ENCODE data around the gene AKR1A1. TPM values are rescaled to one million over a fixed set of nuclear protein-coding genes. Genes with fewer than 3 reads are reported as not detected.
A peak's percentile ranks its signal among the peaks of the same experiment; 100 is the strongest.

AKR1A1 gene
- total RNA-seq, 1 experiment from 2014 or later: 49.8 TPM

GRCh38 chr1:45541193-45541592 lies 9.4 kb upstream of the AKR1A1 start:
- H3K27me3 ChIP-seq (replicated peaks): no peaks in the 10 kb centered on the region
- H3K4me1 ChIP-seq (replicated peaks): no peaks in the 10 kb centered on the region
- no peaks in the 10 kb centered on the region for H3K9me3 ChIP-seq (replicated peaks)
- H3K36me3 ChIP-seq: no peaks in the 10 kb centered on the region
- no peak for DNase-seq (ENCODE audit: low read depth in 1 of 2, low spot score in 2 of 2)
- H3K27ac ChIP-seq: no peak overlapping the region
- H3K4me3 ChIP-seq: no peak overlapping the region

- H3K36me3 ChIP-seq: no peaks in the 10 kb centered on the region
- no peaks in the 10 kb centered on the region for H3K27me3 ChIP-seq (replicated peaks)
- H3K4me3 ChIP-seq: no peak overlapping the region
- DNase-seq (ENCODE audit: low read depth in 1 of 2, low spot score in 2 of 2): no peak
- no peaks in the 10 kb centered on the region for H3K4me1 ChIP-seq (replicated peaks)
- H3K27ac ChIP-seq: no peak overlapping the region
- no peaks in the 10 kb centered on the region for H3K9me3 ChIP-seq (replicated peaks)
Observed at GRCh38 chr1:45542591-45542990, 8.0 kb upstream of the AKR1A1 start.

- Histone ChIP-seq H3K4me1 (replicated peaks) (no peaks in the 10 kb centered on the region), H3K9me3 (replicated peaks) (no peaks in the 10 kb centered on the region), H3K27ac (no peak overlapping the region), H3K27me3 (replicated peaks) (no peaks in the 10 kb centered on the region), H3K4me3 (no peak overlapping the region), H3K36me3 (no peaks in the 10 kb centered on the region)
- no peak for DNase-seq (ENCODE audit: low read depth in 1 of 2, low spot score in 2 of 2)
Observed at GRCh38 chr1:45543581-45544417, 6.8 kb upstream of the AKR1A1 start.

DNA sequence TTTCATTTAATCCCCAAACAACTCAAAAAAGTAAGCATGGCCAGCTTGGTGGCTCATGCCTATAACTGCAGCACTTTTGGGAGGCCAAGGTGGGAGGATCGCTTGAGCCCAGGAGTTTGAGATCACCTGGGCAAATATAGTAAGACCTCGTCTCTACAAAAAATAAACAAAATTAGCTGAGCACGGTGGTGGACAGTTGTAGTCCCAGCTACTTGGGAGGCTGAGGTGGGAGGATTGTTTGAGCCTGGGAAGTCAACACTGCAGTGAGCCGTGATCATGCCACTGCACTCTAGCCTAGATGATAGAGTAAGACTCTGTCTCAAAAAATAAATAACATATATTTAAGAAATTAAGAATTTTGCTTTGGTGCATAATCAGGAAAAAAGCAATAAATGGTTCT lies 6.1 kb upstream of the AKR1A1 start:
- no peak overlapping the region for H3K4me3 ChIP-seq
- H3K9me3 ChIP-seq (replicated peaks): no peaks in the 10 kb centered on the region
- H3K27me3 ChIP-seq (replicated peaks): no peaks in the 10 kb centered on the region
- no peaks in the 10 kb centered on the region for H3K4me1 ChIP-seq (replicated peaks)
- no peak overlapping the region for H3K27ac ChIP-seq
- no peak for DNase-seq (ENCODE audit: low read depth in 1 of 2, low spot score in 2 of 2)
- H3K36me3 ChIP-seq: no peaks in the 10 kb centered on the region

GRCh38 chr1:45545019-45545493 lies 5.6 kb upstream of the AKR1A1 start:
- DNase-seq (ENCODE audit: low read depth in 1 of 2, low spot score in 2 of 2): no peak

DNA sequence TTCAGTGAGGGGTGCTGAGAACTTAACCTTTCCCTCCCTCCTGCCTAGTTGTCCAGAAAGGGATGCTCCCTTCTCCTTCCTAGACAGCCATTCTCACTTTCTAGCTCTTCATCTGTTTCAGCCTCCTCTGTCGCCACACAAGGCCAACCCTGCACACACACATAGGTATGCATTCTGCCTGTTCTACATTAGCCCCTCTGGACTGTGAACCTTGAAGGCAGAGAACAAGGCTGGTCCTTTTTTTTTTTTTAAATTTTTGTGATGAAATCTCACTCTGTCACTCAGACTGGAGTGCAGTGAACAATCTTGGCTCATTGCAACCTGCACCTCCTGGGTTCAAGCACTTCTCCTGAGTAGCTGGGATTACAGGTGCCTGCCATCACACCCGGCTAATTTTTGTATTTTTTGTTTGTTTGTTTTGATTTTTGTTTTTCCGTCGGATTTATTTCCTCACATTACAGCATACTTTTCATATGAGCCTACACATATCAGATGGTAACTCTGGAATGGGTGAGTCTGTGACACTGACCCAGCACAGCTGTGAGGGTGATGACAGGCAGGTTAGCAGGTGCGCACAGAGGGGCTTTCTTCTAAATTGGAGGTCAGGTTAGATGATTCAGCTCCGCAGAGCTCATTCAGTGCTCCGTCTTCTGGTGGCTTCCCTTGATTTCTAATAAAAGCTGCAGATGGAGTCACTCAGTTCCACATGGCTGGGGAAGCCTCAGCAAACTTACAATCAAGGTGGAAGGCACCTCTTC lies 4.9 kb upstream of the AKR1A1 start:
- no peaks in the 10 kb centered on the region for H3K9me3 ChIP-seq (replicated peaks)
- no peak overlapping the region for H3K27ac ChIP-seq
- H3K4me1 ChIP-seq (replicated peaks): peaks cover 7% of the 10 kb centered on the region
- DNase-seq (ENCODE audit: low read depth in 1 of 2, low spot score in 2 of 2): no peak
- H3K4me3 ChIP-seq: no peak overlapping the region
- no peaks in the 10 kb centered on the region for H3K27me3 ChIP-seq (replicated peaks)
- no peaks in the 10 kb centered on the region for H3K36me3 ChIP-seq

More at GRCh38 chr1:45545019-45545493, 5.6 kb upstream of the AKR1A1 start:
- H3K27ac ChIP-seq: no peak overlapping the region
- H3K27me3 ChIP-seq (replicated peaks): no peaks in the 10 kb centered on the region
- H3K9me3 ChIP-seq (replicated peaks): no peaks in the 10 kb centered on the region
- H3K4me1 ChIP-seq (replicated peaks): peaks cover 2% of the 10 kb centered on the region; the same call in 1 of the 2 replicates
- no peak overlapping the region for H3K4me3 ChIP-seq
- H3K36me3 ChIP-seq: no peaks in the 10 kb centered on the region

- Histone ChIP-seq H3K4me3 (peak overlapping the region; percentile 54), H3K27ac (no peak overlapping the region), H3K27me3 (replicated peaks) (no peaks in the 10 kb centered on the region), H3K4me1 (replicated peaks) (peaks cover 11% of the 10 kb centered on the region), H3K36me3 (peaks cover 27% of the 10 kb centered on the region), H3K9me3 (replicated peaks) (no peaks in the 10 kb centered on the region; the same call in 1 of the 2 replicates)
- no peak for DNase-seq (ENCODE audit: low read depth in 1 of 2, low spot score in 2 of 2)
Observed at GRCh38 chr1:45551684-45552083, 1.1 kb downstream of the AKR1A1 start.

DNA sequence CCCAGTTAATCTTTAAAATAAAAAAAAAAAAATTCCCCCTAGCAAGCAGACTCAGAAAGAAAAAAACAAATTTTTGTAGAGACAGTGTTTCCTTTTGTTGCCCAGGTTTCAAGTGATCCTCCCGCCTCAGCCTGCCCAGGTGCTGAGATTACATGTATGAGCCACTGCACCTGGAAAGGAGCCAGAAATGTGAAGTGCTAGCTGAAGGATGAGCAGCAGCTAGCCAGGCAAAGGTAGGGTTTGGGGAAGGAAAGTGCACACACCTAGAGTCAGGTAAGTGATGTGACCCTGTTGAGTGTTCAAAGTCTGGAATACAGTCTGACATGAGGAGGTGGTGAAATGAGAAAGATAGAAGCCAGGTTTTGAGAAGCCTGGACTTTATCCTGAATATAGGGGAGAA lies 1.7 kb downstream of the AKR1A1 start:
- Histone ChIP-seq H3K27ac (no peak overlapping the region), H3K9me3 (replicated peaks) (no peaks in the 10 kb centered on the region; the same call in 1 of the 2 replicates), H3K4me3 (no peak overlapping the region), H3K27me3 (replicated peaks) (no peaks in the 10 kb centered on the region), H3K36me3 (peaks cover 32% of the 10 kb centered on the region), H3K4me1 (replicated peaks) (peaks cover 11% of the 10 kb centered on the region)
- DNase-seq (ENCODE audit: low read depth in 1 of 2, low spot score in 2 of 2): no peak

GRCh38 chr1:45554198-45554597 lies 3.6 kb downstream of the AKR1A1 start:
- no peaks in the 10 kb centered on the region for H3K27me3 ChIP-seq (replicated peaks)
- no peak overlapping the region for H3K27ac ChIP-seq
- DNase-seq (ENCODE audit: low read depth in 1 of 2, low spot score in 2 of 2): no peak
- H3K9me3 ChIP-seq (replicated peaks): no peaks in the 10 kb centered on the region; the same call in 1 of the 2 replicates
- H3K36me3 ChIP-seq: peaks cover 42% of the 10 kb centered on the region
- no peak overlapping the region for H3K4me3 ChIP-seq
- peaks cover 11% of the 10 kb centered on the region for H3K4me1 ChIP-seq (replicated peaks)

DNA sequence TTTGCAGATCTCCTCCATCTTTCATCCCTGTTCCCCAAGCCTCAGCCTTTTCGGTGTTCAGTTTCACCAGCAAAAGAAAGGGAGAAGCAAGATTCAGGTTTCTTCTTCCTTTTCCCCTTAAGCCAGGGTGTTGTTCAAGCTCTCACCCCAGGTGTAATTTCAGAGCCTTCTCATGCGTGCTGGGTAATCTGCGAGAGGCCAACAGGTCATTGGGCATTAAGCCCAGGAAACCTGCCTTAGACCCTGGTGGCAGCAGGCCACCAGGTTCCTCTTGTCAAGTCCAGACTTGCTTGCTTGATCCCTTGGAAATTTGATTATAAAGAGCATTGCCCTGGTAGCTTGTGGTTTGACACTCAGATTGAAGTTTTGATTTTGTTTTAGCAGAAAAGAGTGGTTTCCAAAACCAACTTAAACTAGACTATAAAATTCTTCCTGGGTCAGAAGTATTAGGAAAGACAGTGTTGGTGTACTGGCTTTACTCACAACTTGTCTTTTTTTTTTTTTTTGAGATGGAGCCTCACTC lies 6.9 kb downstream of the AKR1A1 start:
- Histone ChIP-seq H3K27me3 (replicated peaks) (no peaks in the 10 kb centered on the region), H3K4me1 (replicated peaks) (no peaks in the 10 kb centered on the region), H3K27ac (no peak overlapping the region), H3K9me3 (replicated peaks) (no peaks in the 10 kb centered on the region; the same call in 1 of the 2 replicates), H3K4me3 (no peak overlapping the region), H3K36me3 (peaks cover 48% of the 10 kb centered on the region)
- no peak for DNase-seq (ENCODE audit: low read depth in 1 of 2, low spot score in 2 of 2)

DNA sequence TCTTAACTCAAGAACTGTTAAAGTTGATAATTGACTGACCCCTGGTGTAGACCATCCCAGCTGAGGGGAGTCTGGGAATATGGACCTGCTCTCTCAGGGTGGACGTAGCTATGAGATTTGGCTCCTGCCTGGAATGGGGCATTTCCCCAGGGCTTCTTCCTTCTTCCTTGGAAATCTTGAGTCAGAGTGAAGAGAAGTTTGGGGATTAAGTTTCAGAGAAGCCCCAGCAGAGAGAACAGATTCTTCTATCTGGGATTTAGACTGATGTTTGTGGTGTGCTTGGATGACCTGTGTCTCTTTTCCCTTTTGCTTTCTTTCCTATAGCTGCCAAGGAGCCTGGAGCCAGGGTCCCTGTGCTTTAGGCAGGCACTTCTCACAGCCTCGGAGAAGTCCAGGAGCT lies 13.2 kb downstream of the AKR1A1 start:
- Histone ChIP-seq H3K4me3 (no peak overlapping the region), H3K27me3 (replicated peaks) (no peaks in the 10 kb centered on the region), H3K4me1 (replicated peaks) (no peaks in the 10 kb centered on the region), H3K9me3 (replicated peaks) (no peaks in the 10 kb centered on the region), H3K36me3 (peaks cover 44% of the 10 kb centered on the region), H3K27ac (no peak overlapping the region)
- no peak for DNase-seq (ENCODE audit: low read depth in 1 of 2, low spot score in 2 of 2)

GRCh38 chr1:45566722-45567121 lies 16.1 kb downstream of the AKR1A1 start:
- no peak for DNase-seq (ENCODE audit: low read depth in 1 of 2, low spot score in 2 of 2)
- no peak overlapping the region for H3K27ac ChIP-seq
- no peaks in the 10 kb centered on the region for H3K4me1 ChIP-seq (replicated peaks)
- H3K4me3 ChIP-seq: no peak overlapping the region
- no peaks in the 10 kb centered on the region for H3K27me3 ChIP-seq (replicated peaks)
- peaks cover 57% of the 10 kb centered on the region for H3K36me3 ChIP-seq
- no peaks in the 10 kb centered on the region for H3K9me3 ChIP-seq (replicated peaks)

DNA sequence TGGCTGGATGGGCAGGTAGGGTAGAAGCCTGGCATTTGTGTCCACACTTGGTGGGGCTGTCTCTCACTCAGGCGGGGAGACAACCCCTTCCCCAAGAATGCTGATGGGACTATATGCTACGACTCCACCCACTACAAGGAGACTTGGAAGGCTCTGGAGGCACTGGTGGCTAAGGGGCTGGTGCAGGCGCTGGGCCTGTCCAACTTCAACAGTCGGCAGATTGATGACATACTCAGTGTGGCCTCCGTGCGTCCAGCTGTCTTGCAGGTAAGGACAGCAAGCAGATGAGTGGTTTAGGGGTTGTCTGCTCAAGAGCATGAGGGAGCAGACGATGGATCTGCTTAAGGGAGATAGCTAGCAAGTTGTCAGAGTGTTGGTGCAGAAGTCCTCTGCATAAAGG lies 17.3 kb downstream of the AKR1A1 start:
- Histone ChIP-seq H3K27me3 (replicated peaks) (no peaks in the 10 kb centered on the region), H3K9me3 (replicated peaks) (no peaks in the 10 kb centered on the region), H3K36me3 (peaks cover 47% of the 10 kb centered on the region), H3K4me3 (no peak overlapping the region), H3K27ac (no peak overlapping the region), H3K4me1 (replicated peaks) (no peaks in the 10 kb centered on the region)
- no peak for DNase-seq (ENCODE audit: low read depth in 1 of 2, low spot score in 2 of 2)

GRCh38 chr1:45568421-45568820 lies 17.8 kb downstream of the AKR1A1 start:
- no peaks in the 10 kb centered on the region for H3K27me3 ChIP-seq (replicated peaks)
- peaks cover 42% of the 10 kb centered on the region for H3K36me3 ChIP-seq
- H3K4me1 ChIP-seq (replicated peaks): no peaks in the 10 kb centered on the region
- H3K4me3 ChIP-seq: no peak overlapping the region
- no peaks in the 10 kb centered on the region for H3K9me3 ChIP-seq (replicated peaks)
- DNase-seq (ENCODE audit: low read depth in 1 of 2, low spot score in 2 of 2): no peak
- H3K27ac ChIP-seq: no peak overlapping the region
